Measurements from ENCODE around the gene AGAP2. TPM values are rescaled to one million over a fixed set of nuclear protein-coding genes. Genes with fewer than 3 reads are reported as not detected.
A peak's percentile ranks its signal among the peaks of the same experiment; 100 is the strongest.
"Not testable (repeated sequence)": the region's sequence is repeated elsewhere in the genome, so short reads cannot be mapped to it uniquely, and the experiment has no call there.

The AGAP2 gene
- total RNA-seq, 1 experiment from 2014 or later, result 5.3 TPM

- Histone ChIP-seq H3K79me2 (ENCODE audit: insufficient read depth, low read length) (no peaks in the 10 kb centered on the region), H3K23ac (ENCODE audit: insufficient read length, low read depth, low read length) (no peak overlapping the region), H3K23me2 (ENCODE audit: insufficient read length, low read depth, low read length, poor library complexity, severe bottlenecking) (no peaks in the 10 kb centered on the region), H3K9ac (ENCODE audit: extremely low read depth, insufficient read length, low read length) (no peak overlapping the region), H3K4ac (ENCODE audit: low read depth, low read length) (no peak overlapping the region), H3K4me1 (ENCODE audit: insufficient read depth, low read length) (no peaks in the 10 kb centered on the region), H3K79me1 (ENCODE audit: insufficient read depth, low read depth, low read length, poor library complexity, severe bottlenecking) (no peaks in the 10 kb centered on the region), H2AK5ac (ENCODE audit: insufficient read length, low read length) (no peak overlapping the region), H3T11ph (ENCODE audit: low read length) (no peak overlapping the region), H2BK15ac (ENCODE audit: low read depth, low read length) (no peak overlapping the region), H4K8ac (replicated peaks; ENCODE audit: insufficient read length, low read depth, low read length) (no peak overlapping the region), H3K14ac (ENCODE audit: insufficient read depth, low read length) (no peak overlapping the region), H4K91ac (ENCODE audit: insufficient read length, low read depth, low read length) (no peak overlapping the region), H2BK5ac (ENCODE audit: insufficient read length, low read length) (no peak overlapping the region), H2BK120ac (ENCODE audit: low read depth, low read length, poor library complexity, severe bottlenecking) (no peak overlapping the region), H3K27ac (ENCODE audit: insufficient read length, low read depth, low read length) (no peak overlapping the region), H3K9me3 (ENCODE audit: control insufficient read depth, low read depth, low read length) (no peaks in the 10 kb centered on the region), H4K20me1 (ENCODE audit: control insufficient read depth, insufficient read depth, insufficient read length) (no peaks in the 10 kb centered on the region), H3K56ac (ENCODE audit: insufficient read length, low read depth, low read length) (no peak overlapping the region), H3K27me3 (ENCODE audit: insufficient read depth, low read length) (no peaks in the 10 kb centered on the region), H2BK20ac (ENCODE audit: low read depth, low read length, poor library complexity, severe bottlenecking) (no peak overlapping the region), H3K18ac (ENCODE audit: insufficient read length, low read depth, low read length) (no peak overlapping the region), H3K4me2 (ENCODE audit: insufficient read depth, insufficient read length, low read length) (no peak overlapping the region), H2AFZ (ENCODE audit: low read length) (no peak overlapping the region), H4K5ac (ENCODE audit: insufficient read length, low read depth, low read length) (no peak overlapping the region), H2BK12ac (ENCODE audit: insufficient read length, low read depth, low read length) (no peak overlapping the region)
- no peaks in the 10 kb centered on the region for H3K9me3 Mint-ChIP-seq
- no peaks in the 10 kb centered on the region for H3K27me3 Mint-ChIP-seq (ENCODE audit: low read depth)
- H3K4me3 Mint-ChIP-seq, result no peak overlapping the region
- WGBS (ENCODE audit: extremely low coverage, insufficient read length, low lambda C conversion rate), result no CpG with 5 or more reads among the region's 12 CpGs
- no peaks in the 10 kb centered on the region for H3K4me1 Mint-ChIP-seq
- TF ChIP-seq, protein P1, sequence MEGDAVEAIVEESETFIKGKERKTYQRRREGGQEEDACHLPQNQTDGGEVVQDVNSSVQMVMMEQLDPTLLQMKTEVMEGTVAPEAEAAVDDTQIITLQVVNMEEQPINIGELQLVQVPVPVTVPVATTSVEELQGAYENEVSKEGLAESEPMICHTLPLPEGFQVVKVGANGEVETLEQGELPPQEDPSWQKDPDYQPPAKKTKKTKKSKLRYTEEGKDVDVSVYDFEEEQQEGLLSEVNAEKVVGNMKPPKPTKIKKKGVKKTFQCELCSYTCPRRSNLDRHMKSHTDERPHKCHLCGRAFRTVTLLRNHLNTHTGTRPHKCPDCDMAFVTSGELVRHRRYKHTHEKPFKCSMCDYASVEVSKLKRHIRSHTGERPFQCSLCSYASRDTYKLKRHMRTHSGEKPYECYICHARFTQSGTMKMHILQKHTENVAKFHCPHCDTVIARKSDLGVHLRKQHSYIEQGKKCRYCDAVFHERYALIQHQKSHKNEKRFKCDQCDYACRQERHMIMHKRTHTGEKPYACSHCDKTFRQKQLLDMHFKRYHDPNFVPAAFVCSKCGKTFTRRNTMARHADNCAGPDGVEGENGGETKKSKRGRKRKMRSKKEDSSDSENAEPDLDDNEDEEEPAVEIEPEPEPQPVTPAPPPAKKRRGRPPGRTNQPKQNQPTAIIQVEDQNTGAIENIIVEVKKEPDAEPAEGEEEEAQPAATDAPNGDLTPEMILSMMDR (conservative IDR thresholded peaks at IDR 0.05), result no peak
- no peak for DNase-seq
- peaks cover 16 to 52% (median 28%) of the 10 kb centered on the region in 3 experiments for H3K36me3 Mint-ChIP-seq (ENCODE audit: insufficient read depth in 1 of 3, low read depth in 3 of 3)
- H3K27ac Mint-ChIP-seq, result 0 out of 7 replicates have a peak overlapping the region, but pooled peaks of 1 of the 3 experiments have one; percentile 44
Observed at GRCh38 chr12:57715786-57716185, 22.8 kb downstream of the AGAP2 start.

DNA sequence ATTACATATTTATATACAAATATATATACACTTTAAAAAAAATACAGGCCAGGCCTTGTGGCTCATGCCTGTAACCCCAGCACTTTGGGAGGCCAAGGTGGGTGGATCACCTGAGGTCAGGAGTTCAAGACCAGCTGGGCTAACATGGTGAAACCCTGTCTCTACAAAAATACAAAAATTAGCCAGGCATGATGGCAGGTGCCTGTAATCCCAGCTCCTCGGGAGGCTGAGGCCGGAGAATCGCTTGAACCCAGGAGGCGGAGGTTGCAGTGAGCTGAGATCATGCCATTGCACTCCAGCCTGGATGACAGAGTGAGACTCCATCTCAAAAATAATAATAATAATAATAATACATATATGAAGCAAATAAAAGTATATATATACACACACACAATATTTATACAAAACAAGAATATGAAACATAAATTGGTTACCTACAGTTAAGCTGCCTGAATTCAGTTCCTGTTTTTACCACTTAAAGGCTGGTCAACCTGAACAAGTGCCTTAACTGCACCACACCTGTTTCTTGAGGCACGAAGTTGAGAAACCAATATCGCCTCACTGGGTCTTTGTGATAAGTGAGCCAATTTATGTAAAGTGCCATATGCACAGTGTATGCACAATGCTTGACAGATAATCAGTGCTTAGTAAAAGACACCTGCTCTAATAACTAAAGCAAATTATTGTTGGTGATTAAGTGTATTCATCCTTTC is 23.4 kb downstream of the AGAP2 start:
- not testable (repeated sequence) for H3K79me2 ChIP-seq (ENCODE audit: insufficient read depth, low read length); H3K4me1 Mint-ChIP-seq; H3K23me2 ChIP-seq (ENCODE audit: insufficient read length, low read depth, low read length, poor library complexity, severe bottlenecking); H4K91ac ChIP-seq (ENCODE audit: insufficient read length, low read depth, low read length); H3K27ac ChIP-seq (ENCODE audit: insufficient read length, low read depth, low read length); H3K18ac ChIP-seq (ENCODE audit: insufficient read length, low read depth, low read length); H2AFZ ChIP-seq (ENCODE audit: low read length); H3T11ph ChIP-seq (ENCODE audit: low read length); H4K8ac ChIP-seq (replicated peaks; ENCODE audit: insufficient read length, low read depth, low read length); H3K4ac ChIP-seq (ENCODE audit: low read depth, low read length); H2AK5ac ChIP-seq (ENCODE audit: insufficient read length, low read length); H4K5ac ChIP-seq (ENCODE audit: insufficient read length, low read depth, low read length); H3K79me1 ChIP-seq (ENCODE audit: insufficient read depth, low read depth, low read length, poor library complexity, severe bottlenecking); H3K4me2 ChIP-seq (ENCODE audit: insufficient read depth, insufficient read length, low read length); H3K4me1 ChIP-seq (ENCODE audit: insufficient read depth, low read length); H2BK20ac ChIP-seq (ENCODE audit: low read depth, low read length, poor library complexity, severe bottlenecking); H3K27me3 Mint-ChIP-seq (ENCODE audit: low read depth); H3K4me3 Mint-ChIP-seq; H2BK5ac ChIP-seq (ENCODE audit: insufficient read length, low read length); H4K20me1 ChIP-seq (ENCODE audit: control insufficient read depth, insufficient read depth, insufficient read length); H3K9ac ChIP-seq (ENCODE audit: extremely low read depth, insufficient read length, low read length); H3K9me3 ChIP-seq (ENCODE audit: control insufficient read depth, low read depth, low read length); H3K14ac ChIP-seq (ENCODE audit: insufficient read depth, low read length); H3K56ac ChIP-seq (ENCODE audit: insufficient read length, low read depth, low read length); H3K23ac ChIP-seq (ENCODE audit: insufficient read length, low read depth, low read length); H2BK120ac ChIP-seq (ENCODE audit: low read depth, low read length, poor library complexity, severe bottlenecking); H3K9me3 Mint-ChIP-seq; H3K27ac Mint-ChIP-seq; H2BK15ac ChIP-seq (ENCODE audit: low read depth, low read length); H3K27me3 ChIP-seq (ENCODE audit: insufficient read depth, low read length); H2BK12ac ChIP-seq (ENCODE audit: insufficient read length, low read depth, low read length); DNase-seq
- no CpG with 5 or more reads among the region's 6 CpGs for WGBS (ENCODE audit: extremely low coverage, insufficient read length, low lambda C conversion rate)
- H3K36me3 Mint-ChIP-seq (ENCODE audit: insufficient read depth in 1 of 3, low read depth in 3 of 3), result peaks cover 16 to 46% (median 28%) of the 10 kb centered on the region in 3 experiments

Data from H9 (cell line).